Mucosa of gallbladder (tissue), 1 donor: ENCODE data around the gene SLCO2B1. TPM values are rescaled to one million over a fixed set of nuclear protein-coding genes. Genes with fewer than 3 reads are reported as not detected.
A peak's percentile ranks its signal among the peaks of the same experiment; 100 is the strongest.

Experiments used
- DNase-seq: peaks from one replicate; pipeline ENCODE4 v3.0.0-alpha.2; 2020; ENCODE audit warnings: low spot score
- total RNA-seq: library from RNA; stranded (reverse); gene quantifications from one replicate; pipeline ENCODE4 v1.2.1, GENCODE V29; 2021
- donor health status: DM: no; HTN: no; CAD: no.

The SLCO2B1 gene
- total RNA-seq, 1 donor from 2014 or later = 112 TPM

GRCh38 chr11:75161506-75162095, 10.7 kb downstream of the SLCO2B1 start:
- no peak for DNase-seq

GRCh38 chr11:75162954-75163353, 12.0 kb downstream of the SLCO2B1 start:
- no peak for DNase-seq

- DNase-seq = no peak
Observed at GRCh38 chr11:75163921-75164849, 13.3 kb downstream of the SLCO2B1 start.

- no peak for DNase-seq
Observed at GRCh38 chr11:75165721-75166120, 14.8 kb downstream of the SLCO2B1 start.

- DNase-seq = no peak
Observed at GRCh38 chr11:75166791-75167190, 15.9 kb downstream of the SLCO2B1 start.

GRCh38 chr11:75167617-75168016, 16.7 kb downstream of the SLCO2B1 start:
- DNase-seq = no peak

- no peak for DNase-seq
Observed at GRCh38 chr11:75169101-75169885, 18.4 kb downstream of the SLCO2B1 start.

GRCh38 chr11:75170516-75171201, 19.8 kb downstream of the SLCO2B1 start:
- DNase-seq = no peak

GRCh38 chr11:75173336-75173735, 22.4 kb downstream of the SLCO2B1 start:
- DNase-seq = no peak

- DNase-seq = peak; percentile 54
Observed at GRCh38 chr11:75174781-75175370, 24.0 kb downstream of the SLCO2B1 start.

GRCh38 chr11:75182664-75183063, 31.8 kb downstream of the SLCO2B1 start:
- no peak for DNase-seq

- no peak for DNase-seq
Observed at GRCh38 chr11:75184051-75184450, 33.1 kb downstream of the SLCO2B1 start.

- no peak for DNase-seq
Observed at GRCh38 chr11:75184757-75185425, 34.0 kb downstream of the SLCO2B1 start.

GRCh38 chr11:75185866-75186265, 35.0 kb downstream of the SLCO2B1 start:
- no peak for DNase-seq

- no peak for DNase-seq
Observed at GRCh38 chr11:75186999-75187398, 36.1 kb downstream of the SLCO2B1 start.

- DNase-seq = no peak
Observed at GRCh38 chr11:75188671-75189070, 37.8 kb downstream of the SLCO2B1 start.

- DNase-seq = no peak
Observed at GRCh38 chr11:75189108-75189507, 38.2 kb downstream of the SLCO2B1 start.

- DNase-seq = no peak
Observed at GRCh38 chr11:75189911-75190310, 39.0 kb downstream of the SLCO2B1 start.

GRCh38 chr11:75190652-75191329, 39.9 kb downstream of the SLCO2B1 start:
- DNase-seq = no peak

GRCh38 chr11:75191330-75191717, 40.4 kb downstream of the SLCO2B1 start:
- DNase-seq = no peak
